Glomerular visceral epithelial cell (primary cell): ENCODE data around the gene CASTOR2.
"Not testable (repeated sequence)": the region's sequence is repeated elsewhere in the genome, so short reads cannot be mapped to it uniquely, and the experiment has no call there.

ENCODE experiments used
- DNase-seq: peaks from one replicate; pipeline ENCODE4 v3.0.0-alpha.2; 2016; ENCODE audit errors: extremely low spot score

Gene CASTOR2

DNA sequence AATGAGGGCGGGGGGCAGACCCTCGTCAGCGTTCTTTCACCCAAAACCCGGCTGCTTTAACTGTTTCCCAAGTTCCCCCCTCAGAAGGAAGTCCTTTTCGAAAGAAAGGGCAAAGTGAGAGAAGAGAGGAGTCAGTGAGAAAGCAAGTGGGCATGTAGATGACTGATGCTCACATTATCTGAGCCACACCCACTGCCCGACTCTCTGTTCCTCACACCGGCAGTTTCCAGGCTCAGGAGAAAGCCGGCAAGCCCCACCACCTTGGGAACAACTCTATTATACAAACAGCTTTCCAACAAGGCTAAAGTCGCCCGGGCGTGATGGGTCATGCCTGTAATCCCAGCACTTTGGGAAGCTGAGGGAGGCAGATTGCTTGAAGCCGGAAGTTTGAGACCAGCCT lies 86.0 kb downstream of the CASTOR2 start:
- no peak for DNase-seq

- peak; percentile 58 for DNase-seq
Observed at GRCh38 chr7:75054744-75055143, 90.2 kb downstream of the CASTOR2 start.

DNA sequence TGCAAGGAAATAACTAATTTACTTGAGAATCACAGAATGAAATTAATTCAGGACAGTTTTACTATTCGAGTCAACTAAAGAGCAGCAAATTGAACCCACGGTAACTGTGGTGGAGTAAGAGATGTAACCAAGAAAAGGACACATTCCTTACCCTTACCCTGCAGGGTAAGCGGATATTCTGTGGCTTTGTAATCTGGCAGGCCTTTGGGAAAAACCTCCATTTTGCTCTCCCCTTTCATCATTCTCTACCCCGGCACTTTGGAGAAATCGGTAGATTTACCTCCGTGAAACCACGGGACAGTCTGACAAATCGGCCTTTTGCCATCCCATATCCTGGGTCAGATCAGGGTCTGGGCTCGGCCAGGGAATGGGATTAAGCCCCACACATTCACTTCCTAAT lies 90.7 kb downstream of the CASTOR2 start:
- no peak for DNase-seq

- DNase-seq: no peak
Observed at GRCh38 chr7:75055830-75056772, 91.6 kb downstream of the CASTOR2 start.

- no peak for DNase-seq
Observed at GRCh38 chr7:75058406-75058805, 93.9 kb downstream of the CASTOR2 start.

GRCh38 chr7:75064291-75064690 lies 99.8 kb downstream of the CASTOR2 start:
- no peak for DNase-seq

DNA sequence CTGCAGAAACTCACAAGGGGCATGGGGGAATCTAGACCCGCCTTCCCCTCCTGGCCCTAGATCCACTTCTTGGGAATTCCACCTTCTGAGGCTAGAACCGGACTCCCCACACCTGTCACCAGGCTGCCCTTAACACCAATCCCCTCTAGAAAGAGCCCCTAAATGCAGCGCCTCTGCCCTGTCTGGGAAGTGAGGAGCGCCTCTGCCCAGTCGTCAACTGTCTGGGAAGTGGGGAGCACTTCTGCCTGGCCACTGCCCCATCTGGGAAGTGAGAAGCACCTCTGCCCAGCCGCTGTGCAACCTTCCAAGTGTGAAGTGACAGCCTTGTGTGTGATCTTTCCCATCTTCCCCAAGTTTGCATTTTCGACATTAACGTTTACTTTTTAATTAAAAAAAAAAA lies 100.3 kb downstream of the CASTOR2 start:
- no peak for DNase-seq

DNA sequence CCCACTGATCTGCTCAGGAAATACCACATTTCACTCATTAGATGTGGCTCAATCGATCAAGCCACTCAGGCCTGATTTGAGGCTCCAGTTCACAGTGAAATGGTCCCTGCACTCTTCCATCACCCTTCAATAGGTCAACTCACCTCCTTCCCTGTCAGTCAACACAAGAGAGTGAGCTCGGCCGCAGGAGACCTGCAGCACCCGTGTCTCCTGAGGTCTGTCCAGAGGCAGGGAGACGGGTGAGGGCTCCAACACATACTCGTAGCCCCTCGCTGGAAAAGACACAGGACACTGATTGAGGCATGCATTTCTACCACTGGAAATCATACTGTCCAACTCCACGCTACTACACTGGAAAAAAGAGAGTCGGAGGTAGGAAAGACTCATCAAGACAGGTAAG lies 102.0 kb downstream of the CASTOR2 start:
- no peak for DNase-seq

DNA sequence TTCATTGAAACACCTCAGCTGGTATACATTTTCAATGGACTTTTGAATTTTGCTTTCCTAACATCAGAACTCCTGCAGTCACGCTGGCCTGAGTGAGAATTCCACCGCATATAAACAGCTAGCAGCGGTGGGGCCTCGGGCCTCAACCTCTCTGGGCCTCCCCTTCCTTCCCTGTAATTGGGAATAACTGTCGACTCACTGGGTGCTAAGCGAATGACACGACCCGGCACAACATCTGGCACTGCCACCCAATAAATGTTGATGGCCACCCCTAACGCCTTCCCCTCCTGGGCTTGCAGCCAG lies 108.4 kb downstream of the CASTOR2 start:
- DNase-seq: no peak

DNA sequence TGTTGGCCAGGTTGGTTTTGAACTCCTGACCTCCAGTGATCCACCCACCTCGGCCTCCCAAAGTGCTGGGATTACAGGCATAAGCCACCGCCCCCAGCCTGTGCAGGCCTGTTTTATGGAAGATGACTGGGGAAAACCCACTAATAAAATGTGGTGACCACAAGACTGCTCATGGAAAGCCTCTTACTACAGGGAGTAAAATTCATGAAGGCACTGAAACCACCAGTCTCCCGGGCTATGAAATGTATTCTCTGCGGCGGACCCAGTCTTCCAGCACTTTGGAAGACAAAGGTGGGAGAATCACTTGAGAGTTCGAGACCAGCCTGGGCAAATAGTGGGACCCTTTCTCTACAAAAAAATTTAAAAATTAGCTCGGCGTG lies 109.7 kb downstream of the CASTOR2 start:
- DNase-seq: not testable (repeated sequence)
